Measurements from ENCODE around the gene MACROD1. TPM values are rescaled to one million over a fixed set of nuclear protein-coding genes. Genes with fewer than 3 reads are reported as not detected.

Gene MACROD1
- total and polyA plus RNA-seq, 2 of the 13 experiments (the other 11 are each of a cell fraction or from before 2014, with no cell fraction given), result 23.1 to 34.5 TPM

DNA sequence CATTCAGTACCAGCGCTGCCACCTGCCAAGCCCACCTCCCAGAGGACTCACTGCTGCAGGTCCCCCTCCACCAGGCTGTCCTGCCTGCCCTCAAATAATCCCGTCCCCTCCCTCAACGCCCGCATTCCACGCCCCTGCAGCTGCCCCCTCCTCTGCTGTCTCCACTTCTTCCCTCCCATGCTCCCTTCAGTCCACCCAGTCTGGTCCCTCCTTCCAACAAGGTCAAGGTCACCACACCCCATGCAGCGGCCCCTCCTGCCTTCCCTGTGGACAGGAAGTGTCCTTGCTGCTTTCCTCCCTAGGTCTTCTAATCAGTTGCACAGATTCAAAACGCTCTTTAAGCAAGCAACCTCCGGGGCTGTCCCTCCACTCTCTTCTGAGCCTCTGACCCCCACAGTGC is 12.1 kb downstream of the MACROD1 start (continued):
- TF ChIP-seq RXRB (CRISPR knock-in tag; IDR thresholded peaks at IDR 0.05; ENCODE audit: borderline replicate concordance), result no peak
- TF ChIP-seq ZNF550 (CRISPR knock-in tag; IDR thresholded peaks at IDR 0.05; ENCODE audit: borderline replicate concordance), result no peak
- TF ChIP-seq ZNF160 (CRISPR knock-in tag; IDR thresholded peaks at IDR 0.05), result no peak
- no peak for TF ChIP-seq ZNF326 (CRISPR knock-in tag; IDR thresholded peaks at IDR 0.05; ENCODE audit: borderline replicate concordance)
- no peak for TF ChIP-seq E2F5 (CRISPR knock-in tag; conservative IDR thresholded peaks at IDR 0.05)
- TF ChIP-seq, protein P1, sequence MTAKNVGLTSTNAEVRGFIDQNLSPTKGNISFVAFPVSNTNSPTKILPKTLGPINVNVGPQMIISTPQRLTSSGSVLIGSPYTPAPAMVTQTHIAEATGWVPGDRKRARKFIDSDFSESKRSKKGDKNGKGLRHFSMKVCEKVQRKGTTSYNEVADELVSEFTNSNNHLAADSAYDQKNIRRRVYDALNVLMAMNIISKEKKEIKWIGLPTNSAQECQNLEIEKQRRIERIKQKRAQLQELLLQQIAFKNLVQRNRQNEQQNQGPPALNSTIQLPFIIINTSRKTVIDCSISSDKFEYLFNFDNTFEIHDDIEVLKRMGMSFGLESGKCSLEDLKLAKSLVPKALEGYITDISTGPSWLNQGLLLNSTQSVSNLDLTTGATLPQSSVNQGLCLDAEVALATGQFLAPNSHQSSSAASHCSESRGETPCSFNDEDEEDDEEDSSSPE (CRISPR knock-in tag; IDR thresholded peaks at IDR 0.05), result no peak
- no peak for TF ChIP-seq SMAD3 (CRISPR knock-in tag; IDR thresholded peaks at IDR 0.05)
- TF ChIP-seq ZBTB20 (CRISPR knock-in tag; IDR thresholded peaks at IDR 0.05; ENCODE audit: borderline replicate concordance, low read depth), result no peak
- no peak for TF ChIP-seq ZNF256 (CRISPR knock-in tag; conservative IDR thresholded peaks at IDR 0.05)
- no peak for TF ChIP-seq SIN3B (IDR thresholded peaks at IDR 0.05; ENCODE audit: low read length)
- TF ChIP-seq ZC3H4 (CRISPR knock-in tag; IDR thresholded peaks at IDR 0.05; ENCODE audit: borderline replicate concordance), result no peak
- TF ChIP-seq, protein P2, sequence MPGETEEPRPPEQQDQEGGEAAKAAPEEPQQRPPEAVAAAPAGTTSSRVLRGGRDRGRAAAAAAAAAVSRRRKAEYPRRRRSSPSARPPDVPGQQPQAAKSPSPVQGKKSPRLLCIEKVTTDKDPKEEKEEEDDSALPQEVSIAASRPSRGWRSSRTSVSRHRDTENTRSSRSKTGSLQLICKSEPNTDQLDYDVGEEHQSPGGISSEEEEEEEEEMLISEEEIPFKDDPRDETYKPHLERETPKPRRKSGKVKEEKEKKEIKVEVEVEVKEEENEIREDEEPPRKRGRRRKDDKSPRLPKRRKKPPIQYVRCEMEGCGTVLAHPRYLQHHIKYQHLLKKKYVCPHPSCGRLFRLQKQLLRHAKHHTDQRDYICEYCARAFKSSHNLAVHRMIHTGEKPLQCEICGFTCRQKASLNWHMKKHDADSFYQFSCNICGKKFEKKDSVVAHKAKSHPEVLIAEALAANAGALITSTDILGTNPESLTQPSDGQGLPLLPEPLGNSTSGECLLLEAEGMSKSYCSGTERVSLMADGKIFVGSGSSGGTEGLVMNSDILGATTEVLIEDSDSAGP (CRISPR knock-in tag; IDR thresholded peaks at IDR 0.05; ENCODE audit: borderline replicate concordance), result no peak
- TF ChIP-seq, protein P3, sequence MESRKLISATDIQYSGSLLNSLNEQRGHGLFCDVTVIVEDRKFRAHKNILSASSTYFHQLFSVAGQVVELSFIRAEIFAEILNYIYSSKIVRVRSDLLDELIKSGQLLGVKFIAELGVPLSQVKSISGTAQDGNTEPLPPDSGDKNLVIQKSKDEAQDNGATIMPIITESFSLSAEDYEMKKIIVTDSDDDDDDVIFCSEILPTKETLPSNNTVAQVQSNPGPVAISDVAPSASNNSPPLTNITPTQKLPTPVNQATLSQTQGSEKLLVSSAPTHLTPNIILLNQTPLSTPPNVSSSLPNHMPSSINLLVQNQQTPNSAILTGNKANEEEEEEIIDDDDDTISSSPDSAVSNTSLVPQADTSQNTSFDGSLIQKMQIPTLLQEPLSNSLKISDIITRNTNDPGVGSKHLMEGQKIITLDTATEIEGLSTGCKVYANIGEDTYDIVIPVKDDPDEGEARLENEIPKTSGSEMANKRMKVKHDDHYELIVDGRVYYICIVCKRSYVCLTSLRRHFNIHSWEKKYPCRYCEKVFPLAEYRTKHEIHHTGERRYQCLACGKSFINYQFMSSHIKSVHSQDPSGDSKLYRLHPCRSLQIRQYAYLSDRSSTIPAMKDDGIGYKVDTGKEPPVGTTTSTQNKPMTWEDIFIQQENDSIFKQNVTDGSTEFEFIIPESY (CRISPR knock-in tag; IDR thresholded peaks at IDR 0.05), result no peak
- TF ChIP-seq HHEX (CRISPR knock-in tag; IDR thresholded peaks at IDR 0.05), result no peak
- no peak for TF ChIP-seq HMGA1 (CRISPR knock-in tag; conservative IDR thresholded peaks at IDR 0.05)
- no peak for TF ChIP-seq ZNF3 (CRISPR knock-in tag; IDR thresholded peaks at IDR 0.05)
- TF ChIP-seq RERE (CRISPR knock-in tag; IDR thresholded peaks at IDR 0.05; ENCODE audit: low read depth), result no peak
- no peak for TF ChIP-seq ZMYM4 (CRISPR knock-in tag; IDR thresholded peaks at IDR 0.05)

Measured in HepG2 (cell line).